ENCODE data around the gene ATXN7. TPM values are rescaled to one million over a fixed set of nuclear protein-coding genes. Genes with fewer than 3 reads are reported as not detected.

Gene ATXN7
- total and polyA plus RNA-seq, 2 of the 13 experiments (the other 11 are each of a cell fraction or from before 2014, with no cell fraction given): 13.8 to 20.0 TPM

- Histone ChIP-seq H3K9me3 (ENCODE audit: low read length) (no peaks in the 10 kb centered on the region), H3K27me3 (ENCODE audit: control insufficient read depth in 1 of 2, insufficient read depth in 2 of 2, low read length in 2 of 2) (no peaks in the 10 kb centered on the region), H3K27ac (ENCODE audit: extremely low read length, insufficient read depth, low read length) (no peak overlapping the region), H2AFZ (ENCODE audit: low read length) (no peak overlapping the region), H3K36me3 (replicated peaks in 1 of 2; ENCODE audit: control insufficient read depth in 1 of 2, insufficient read depth in 2 of 2, low read length in 2 of 2) (peaks cover 34 to 84% of the 10 kb centered on the region in 2 experiments), H3K9ac (ENCODE audit: insufficient read depth, low read depth, low read length) (no peak overlapping the region), H3K4me1 (ENCODE audit: insufficient read depth, low read length) (peaks cover 19% of the 10 kb centered on the region), H3K4me3 (replicated peaks in 1 of 3; ENCODE audit: insufficient read depth in 1 of 3, low read depth in 2 of 3, low read length in 3 of 3) (no peak overlapping the region), H3K4me2 (ENCODE audit: low read depth, low read length) (no peak overlapping the region), H4K20me1 (ENCODE audit: insufficient read depth, low read length) (no peaks in the 10 kb centered on the region), H3K79me2 (ENCODE audit: insufficient read depth, low read length) (no peaks in the 10 kb centered on the region)
- ATAC-seq: no peak
- no peak for FAIRE-seq
- no TSS peak for BruUV-seq (replicated peaks)
- POLR2A ChIA-PET: no interaction called here
- in situ Hi-C loops (cut with HindIII; ENCODE audit: extremely low pct_ligation_motif_present, low pct_unique_long_range_greater_than_20kb): loop anchor here (5.0 kb wide), 1 partner anchor 79 kb away; the partner anchor contains the start of gene SCAANT1
- no peak for DNase-seq (ENCODE audit: low spot score)
- CTCF ChIA-PET (ENCODE audit: low intra/inter-chr PET ratio, low total read pairs): no interaction called here
- TF ChIP-seq ZNF784 (CRISPR knock-in tag; IDR thresholded peaks at IDR 0.05; ENCODE audit: borderline replicate concordance): no peak
- no peak for TF ChIP-seq SNAPC2 (CRISPR knock-in tag; IDR thresholded peaks at IDR 0.05)
- no peak for TF ChIP-seq KMT2B (CRISPR knock-in tag; IDR thresholded peaks at IDR 0.05)
- no peak for TF ChIP-seq NR0B2 (CRISPR knock-in tag; IDR thresholded peaks at IDR 0.05)
- no peak for TF ChIP-seq ZBTB21 (CRISPR knock-in tag; IDR thresholded peaks at IDR 0.05)
- no peak for TF ChIP-seq ZNF34 (CRISPR knock-in tag; IDR thresholded peaks at IDR 0.05; ENCODE audit: borderline replicate concordance)
- no peak for TF ChIP-seq ZMAT3 (CRISPR knock-in tag; conservative IDR thresholded peaks at IDR 0.05)
- TF ChIP-seq PITX1 (CRISPR knock-in tag; IDR thresholded peaks at IDR 0.05): no peak
- no peak for TF ChIP-seq SOX6 (IDR thresholded peaks at IDR 0.05)
- no peak for TF ChIP-seq SOX6 (CRISPR knock-in tag; IDR thresholded peaks at IDR 0.05)
- no peak for TF ChIP-seq SP5 (CRISPR knock-in tag; IDR thresholded peaks at IDR 0.05; ENCODE audit: borderline replicate concordance, low read depth)
- no peak for TF ChIP-seq RAD21 (CRISPR knock-in tag; IDR thresholded peaks at IDR 0.05)
- TF ChIP-seq NFE2L1 (CRISPR knock-in tag; IDR thresholded peaks at IDR 0.05; ENCODE audit: borderline replicate concordance): no peak
- TF ChIP-seq CCAR2 (optimal IDR thresholded peaks at IDR 0.05; ENCODE audit: low read depth, low read length): no peak
- no peak for TF ChIP-seq STAT5B (CRISPR knock-in tag; IDR thresholded peaks at IDR 0.05)
- no peak for TF ChIP-seq RFXAP (CRISPR knock-in tag; IDR thresholded peaks at IDR 0.05; ENCODE audit: borderline replicate concordance)
- TF ChIP-seq ATF6 (CRISPR knock-in tag; conservative IDR thresholded peaks at IDR 0.05): no peak
- 98% methylated on average over 3 of the region's 3 CpGs for WGBS (ENCODE audit: low lambda C conversion rate)
- intact Hi-C loops (cut with micrococcal nuclease; ENCODE audit: unreplicated experiment): no loop called here
Measured at GRCh38 chr3:63991666-63992065, 128.0 kb downstream of the ATXN7 start.

Data from HepG2 (cell line).